BLaER1 (cell line): ENCODE results near the gene CDKAL1.
"Not testable (repeated sequence)": the region's sequence is repeated elsewhere in the genome, so short reads cannot be mapped to it uniquely, and the experiment has no call there.

Source experiments
- H3K27ac ChIP-seq: shearing (Covaris generic); formaldehyde crosslinking; 2 replicates; pipeline ENCODE4 v1.8.1; 2022
- H3K27me3 ChIP-seq: shearing (Covaris generic); formaldehyde crosslinking; 2 replicates; pipeline ENCODE4 v1.8.1; 2022
- H3K36me3 ChIP-seq: shearing (Covaris generic); formaldehyde crosslinking; 2 replicates; pipeline ENCODE4 v1.8.1; 2022
- H3K4me1 ChIP-seq: shearing (Covaris generic); formaldehyde crosslinking; 2 replicates; pipeline ENCODE4 v1.8.1; 2022
- H3K4me2 ChIP-seq: shearing (Covaris generic); formaldehyde crosslinking; 2 replicates; pipeline ENCODE4 v1.8.1; 2022
- H3K4me3 ChIP-seq: shearing (Covaris generic); formaldehyde crosslinking; 2 replicates; pipeline ENCODE4 v1.8.1; 2022
- H3K9ac ChIP-seq: shearing (Covaris generic); formaldehyde crosslinking; 2 replicates; pipeline ENCODE4 v1.8.1; 2022
- H3K9me3 ChIP-seq: shearing (Covaris generic); formaldehyde crosslinking; 2 replicates; pipeline ENCODE4 v1.8.1; 2022
- H4K20me1 ChIP-seq: shearing (Covaris generic); formaldehyde crosslinking; 2 replicates; pipeline ENCODE4 v1.8.1; 2022
- Cebpa-rat ChIP-seq: shearing (Covaris generic); IDR thresholded peaks from 2 replicates; pipeline ENCODE4 v1.8.1; 2022

Gene CDKAL1

DNA sequence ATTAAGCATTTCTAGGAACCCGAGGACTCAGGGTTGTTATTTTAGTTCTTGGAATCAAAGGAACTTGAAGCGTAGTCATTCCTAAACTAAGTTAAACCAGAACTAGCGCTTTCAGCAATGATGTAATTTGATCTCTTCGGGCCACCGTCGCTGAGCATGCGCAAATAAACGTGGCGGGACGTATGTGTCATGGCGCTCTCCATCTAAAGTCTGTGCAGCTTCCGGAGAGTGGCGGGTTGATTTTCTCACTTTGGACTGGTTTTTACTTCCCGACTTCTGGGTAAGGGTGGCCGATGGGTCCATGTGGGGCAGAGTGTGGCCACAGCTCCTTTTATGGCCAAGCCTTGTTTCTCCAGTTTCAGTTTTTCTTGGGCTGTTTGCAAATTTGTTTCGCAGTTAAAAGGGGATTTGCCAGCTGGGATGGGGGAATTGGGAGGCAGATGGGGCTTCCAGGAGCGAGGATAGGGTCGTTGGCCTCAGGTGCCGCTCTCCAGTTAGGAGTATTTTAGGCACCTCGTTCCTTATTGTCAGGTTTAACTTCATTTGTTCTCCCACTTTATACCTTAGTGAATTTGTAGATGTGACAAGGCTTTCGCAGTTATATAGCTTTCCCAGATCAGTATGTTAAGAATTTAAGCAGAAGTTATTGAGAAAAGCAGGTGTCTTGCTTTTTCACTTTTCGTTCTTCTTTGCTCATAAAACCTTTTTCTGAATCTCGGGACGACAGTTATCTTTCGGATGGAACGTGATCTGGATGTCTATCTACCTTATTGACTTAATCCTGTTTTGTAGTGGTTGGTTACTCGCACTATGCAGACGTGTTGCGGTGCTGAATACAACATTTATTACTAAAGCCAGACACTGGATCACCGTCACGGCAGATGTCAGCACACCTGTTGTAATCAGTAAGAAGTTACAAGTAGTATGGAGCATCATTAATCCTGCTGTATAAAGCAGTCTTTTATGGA lies at the start of gene CDKAL1:
Gene CDKAL1, plus strand, starts transcription at position 163 of the 968 bp plus-strand sequence. CDS start 11,894 bp downstream, outside the sequence.
- H3K4me1 ChIP-seq: peaks cover 22% of the 10 kb centered on the region
- H3K9me3 ChIP-seq: no peaks in the 10 kb centered on the region
- no peaks in the 10 kb centered on the region for H3K27me3 ChIP-seq
- TF ChIP-seq Cebpa-rat: no peak
- H4K20me1 ChIP-seq: peaks cover 14% of the 10 kb centered on the region
- H3K36me3 ChIP-seq: peaks cover 29% of the 10 kb centered on the region
- H3K4me2 ChIP-seq: peak within 1 kb of the TSS; percentile 95
- peak within 1 kb of the TSS; percentile 84 for H3K4me3 ChIP-seq
- peak within 1 kb of the TSS; percentile 87 for H3K27ac ChIP-seq
- peak within 1 kb of the TSS; percentile 88 for H3K9ac ChIP-seq

DNA sequence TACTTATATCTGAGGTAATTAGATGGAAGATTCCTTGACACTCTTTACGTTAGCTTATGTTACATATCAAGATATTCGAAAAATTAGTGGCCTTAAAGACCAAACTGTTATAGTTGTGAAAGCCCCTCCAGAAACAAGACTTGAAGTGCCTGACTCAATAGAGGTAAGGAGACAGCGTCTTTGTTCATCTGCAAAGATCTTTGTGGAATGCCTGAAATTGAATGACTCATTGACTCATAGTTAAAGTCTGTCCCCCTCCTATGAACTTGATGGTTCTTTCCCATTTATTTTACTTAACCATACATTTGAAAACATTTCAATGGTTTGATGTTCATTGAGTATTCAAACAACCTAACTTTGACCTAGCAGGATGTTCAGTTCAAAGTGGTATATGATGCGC lies 47.6 kb upstream of the CDKAL1 start:
- peaks cover 100% of the 10 kb centered on the region for H3K36me3 ChIP-seq
- no peaks in the 10 kb centered on the region for H3K27me3 ChIP-seq
- H3K4me1 ChIP-seq: no peaks in the 10 kb centered on the region
- no peak overlapping the region for H3K4me3 ChIP-seq
- no peak overlapping the region for H3K27ac ChIP-seq
- no peak for TF ChIP-seq Cebpa-rat
- no peak overlapping the region for H3K4me2 ChIP-seq
- no peaks in the 10 kb centered on the region for H3K9me3 ChIP-seq
- peaks cover 18% of the 10 kb centered on the region for H4K20me1 ChIP-seq
- H3K9ac ChIP-seq: no peak overlapping the region

DNA sequence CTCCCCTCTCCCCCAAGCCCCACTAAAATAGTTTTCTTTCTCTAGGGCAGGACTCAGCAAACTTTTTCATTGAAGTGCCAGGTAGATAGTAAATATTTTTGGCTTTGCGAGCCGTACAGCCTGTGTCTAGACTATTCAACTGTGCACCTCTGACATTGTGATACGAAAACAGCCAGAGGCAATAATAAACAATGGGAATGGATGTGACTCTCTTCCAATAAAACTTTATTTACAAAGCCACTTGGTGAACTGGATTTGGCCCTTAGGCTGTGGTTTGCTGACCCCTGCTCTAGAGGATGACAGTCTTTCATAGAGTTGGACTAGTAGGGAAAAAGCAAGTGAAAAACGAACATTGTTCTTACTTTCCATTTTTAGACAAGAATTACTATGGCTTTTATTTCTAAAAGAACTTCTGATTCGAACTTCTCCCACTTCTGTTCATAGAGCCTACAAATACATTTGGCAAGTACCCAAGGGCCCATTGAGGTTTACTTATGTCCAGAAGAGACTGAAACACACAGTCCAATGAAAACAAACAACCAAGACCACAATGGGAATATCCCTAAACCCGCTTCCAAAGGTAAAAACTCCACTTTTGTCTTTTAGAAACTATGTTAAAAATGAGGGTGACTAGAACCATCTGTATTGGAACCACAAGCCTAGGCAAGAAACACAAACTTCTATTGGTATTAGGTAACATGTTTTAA lies 46.4 kb upstream of the CDKAL1 start:
- Histone ChIP-seq H3K9me3 (no peaks in the 10 kb centered on the region), H4K20me1 (peaks cover 27% of the 10 kb centered on the region), H3K27me3 (no peaks in the 10 kb centered on the region), H3K4me2 (no peak overlapping the region), H3K36me3 (peaks cover 100% of the 10 kb centered on the region), H3K9ac (no peak overlapping the region), H3K4me1 (no peaks in the 10 kb centered on the region), H3K4me3 (no peak overlapping the region), H3K27ac (no peak overlapping the region)
- TF ChIP-seq Cebpa-rat: no peak

DNA sequence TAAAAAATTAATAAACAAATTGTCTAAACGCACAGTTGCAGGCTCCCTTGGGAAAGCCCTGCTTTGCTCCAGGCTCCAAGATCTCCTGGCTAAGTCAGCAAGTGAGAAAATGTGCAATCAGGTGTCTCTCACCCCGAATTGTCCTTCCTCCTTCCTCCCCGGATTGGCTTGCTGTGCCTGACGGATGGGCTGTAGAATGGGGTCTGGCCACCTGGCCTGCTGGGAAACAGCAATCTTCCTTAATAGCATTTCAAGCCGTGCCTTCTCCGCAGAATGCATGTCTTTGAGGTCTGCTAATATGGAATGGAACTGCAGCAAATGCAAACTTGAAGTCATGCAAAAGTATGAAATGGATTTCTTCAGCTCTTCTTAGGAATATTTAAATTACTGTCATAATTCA lies 43.7 kb upstream of the CDKAL1 start:
- H3K27ac ChIP-seq: no peak overlapping the region
- no peaks in the 10 kb centered on the region for H3K4me1 ChIP-seq
- H3K27me3 ChIP-seq: no peaks in the 10 kb centered on the region
- H4K20me1 ChIP-seq: peaks cover 17% of the 10 kb centered on the region; the same call in 1 of the 2 replicates
- H3K4me2 ChIP-seq: no peak overlapping the region
- peaks cover 83% of the 10 kb centered on the region for H3K36me3 ChIP-seq
- no peak overlapping the region for H3K4me3 ChIP-seq
- no peaks in the 10 kb centered on the region for H3K9me3 ChIP-seq
- TF ChIP-seq Cebpa-rat: no peak
- H3K9ac ChIP-seq: no peak overlapping the region

DNA sequence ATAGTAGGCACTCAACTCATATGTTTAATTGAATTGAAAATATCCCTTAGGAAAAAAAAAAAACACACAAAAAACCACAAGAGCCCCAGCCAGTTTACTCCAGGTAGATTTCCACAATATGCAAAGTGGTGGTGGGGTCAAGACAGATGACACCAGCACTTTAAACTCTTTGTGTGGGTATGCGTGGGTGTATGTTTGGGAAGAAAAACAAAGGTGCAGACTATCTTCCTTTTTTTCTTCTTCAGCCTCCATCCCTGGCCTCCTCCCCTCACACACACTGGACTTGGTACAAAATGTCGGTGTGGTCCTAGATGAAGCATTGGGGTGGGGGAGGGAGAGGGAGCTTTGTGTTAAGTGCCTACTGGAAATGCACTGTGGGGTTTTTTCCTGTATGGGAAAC lies 42.2 kb upstream of the CDKAL1 start:
- TF ChIP-seq Cebpa-rat: no peak
- Histone ChIP-seq H3K9ac (no peak overlapping the region), H4K20me1 (peaks cover 17% of the 10 kb centered on the region; the same call in 1 of the 2 replicates), H3K4me2 (no peak overlapping the region), H3K36me3 (peaks cover 68% of the 10 kb centered on the region), H3K4me1 (no peaks in the 10 kb centered on the region), H3K27me3 (no peaks in the 10 kb centered on the region), H3K27ac (no peak overlapping the region), H3K4me3 (no peak overlapping the region), H3K9me3 (no peaks in the 10 kb centered on the region)

DNA sequence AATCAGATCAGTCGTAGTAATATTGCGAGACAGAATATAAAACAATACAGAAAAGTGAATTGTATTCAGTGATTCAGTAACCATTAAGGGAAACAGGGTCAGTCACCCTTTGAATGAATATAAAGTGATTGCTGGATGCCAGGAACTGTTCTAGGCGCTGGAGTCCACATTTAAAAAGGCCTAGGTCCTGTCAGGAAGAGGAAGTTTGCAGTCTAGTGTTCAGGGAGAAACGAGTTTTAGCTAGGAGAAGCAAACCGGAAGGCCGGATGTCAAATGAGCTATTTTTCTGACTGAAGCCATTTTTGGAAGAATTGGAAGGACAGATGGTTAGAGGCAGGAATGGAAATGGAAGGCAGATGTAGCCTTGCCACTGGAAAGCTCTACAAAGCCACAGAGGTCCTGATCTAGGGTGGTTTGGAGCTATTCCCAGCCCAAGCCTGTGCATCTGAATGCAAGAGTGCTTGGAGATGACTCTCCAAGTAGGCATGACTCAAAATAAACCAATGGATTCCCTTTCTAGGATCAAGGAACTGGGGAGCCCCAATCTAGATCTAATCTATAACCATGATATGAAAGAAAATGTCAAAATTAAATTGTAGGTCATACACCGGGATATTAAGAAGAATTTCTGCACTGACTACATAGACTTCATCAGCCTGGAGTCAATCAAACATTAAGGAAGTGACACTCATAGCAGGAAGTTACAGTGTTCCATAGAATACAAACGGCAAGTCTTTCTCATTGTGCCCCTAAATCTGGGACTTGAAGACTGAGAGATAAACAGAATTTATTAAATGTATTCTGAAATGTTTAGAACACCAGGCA lies 36.8 kb upstream of the CDKAL1 start:
- Histone ChIP-seq H3K9ac (no peak overlapping the region), H3K4me1 (no peaks in the 10 kb centered on the region), H3K27me3 (no peaks in the 10 kb centered on the region), H4K20me1 (peaks cover 4% of the 10 kb centered on the region; the same call in 1 of the 2 replicates), H3K9me3 (no peaks in the 10 kb centered on the region), H3K4me3 (no peak overlapping the region), H3K27ac (no peak overlapping the region), H3K36me3 (peaks cover 15% of the 10 kb centered on the region), H3K4me2 (no peak overlapping the region)
- no peak for TF ChIP-seq Cebpa-rat

DNA sequence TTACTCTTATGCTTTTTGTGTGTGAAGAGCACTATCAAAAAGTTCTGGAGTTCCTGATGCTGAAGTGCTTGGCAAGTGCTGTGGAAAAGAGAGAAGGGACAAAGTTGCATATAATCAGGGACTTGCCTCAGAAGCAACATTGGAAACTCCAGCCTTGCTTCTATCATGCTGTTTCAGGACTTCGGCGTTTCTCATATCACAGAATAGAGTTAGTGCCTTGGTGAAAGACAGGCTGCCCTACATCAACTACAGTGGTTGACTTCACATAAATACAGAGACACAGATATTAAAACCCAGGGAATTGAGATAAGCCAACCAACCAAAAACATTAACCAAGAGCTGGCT lies 36.2 kb upstream of the CDKAL1 start:
- TF ChIP-seq Cebpa-rat: no peak
- H3K27ac ChIP-seq: no peak overlapping the region
- peaks cover 11% of the 10 kb centered on the region; the same call in 1 of the 2 replicates for H3K36me3 ChIP-seq
- H3K4me1 ChIP-seq: no peaks in the 10 kb centered on the region
- no peak overlapping the region for H3K4me2 ChIP-seq
- no peaks in the 10 kb centered on the region for H3K9me3 ChIP-seq
- no peak overlapping the region for H3K9ac ChIP-seq
- H3K4me3 ChIP-seq: no peak overlapping the region
- H3K27me3 ChIP-seq: no peaks in the 10 kb centered on the region
- no peaks in the 10 kb centered on the region for H4K20me1 ChIP-seq

DNA sequence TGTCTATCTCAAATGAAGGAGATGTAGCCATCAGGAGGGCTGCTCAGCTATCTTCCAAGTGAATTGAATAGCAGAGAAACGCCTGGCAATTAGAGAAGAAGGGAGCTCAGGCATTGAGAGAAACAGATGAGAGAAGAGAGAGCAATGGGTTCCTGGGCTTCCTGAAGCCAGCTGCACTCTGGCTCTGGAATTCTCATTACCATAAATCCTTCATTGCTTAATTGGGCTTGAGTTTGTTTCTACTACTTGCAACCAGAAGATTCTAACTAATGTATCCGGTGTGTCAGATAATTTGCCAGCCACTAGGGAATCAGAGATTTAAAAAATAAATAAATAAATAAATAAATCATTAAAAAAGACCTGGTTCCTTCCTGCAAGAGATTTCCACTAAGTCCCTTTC lies 25.0 kb upstream of the CDKAL1 start:
- H3K4me2 ChIP-seq: no peak overlapping the region
- no peak overlapping the region for H3K9ac ChIP-seq
- no peaks in the 10 kb centered on the region for H3K4me1 ChIP-seq
- H3K27me3 ChIP-seq: no peaks in the 10 kb centered on the region
- TF ChIP-seq Cebpa-rat: no peak
- no peaks in the 10 kb centered on the region for H3K36me3 ChIP-seq
- H3K9me3 ChIP-seq: no peaks in the 10 kb centered on the region
- H4K20me1 ChIP-seq: no peaks in the 10 kb centered on the region
- no peak overlapping the region for H3K27ac ChIP-seq
- H3K4me3 ChIP-seq: no peak overlapping the region

DNA sequence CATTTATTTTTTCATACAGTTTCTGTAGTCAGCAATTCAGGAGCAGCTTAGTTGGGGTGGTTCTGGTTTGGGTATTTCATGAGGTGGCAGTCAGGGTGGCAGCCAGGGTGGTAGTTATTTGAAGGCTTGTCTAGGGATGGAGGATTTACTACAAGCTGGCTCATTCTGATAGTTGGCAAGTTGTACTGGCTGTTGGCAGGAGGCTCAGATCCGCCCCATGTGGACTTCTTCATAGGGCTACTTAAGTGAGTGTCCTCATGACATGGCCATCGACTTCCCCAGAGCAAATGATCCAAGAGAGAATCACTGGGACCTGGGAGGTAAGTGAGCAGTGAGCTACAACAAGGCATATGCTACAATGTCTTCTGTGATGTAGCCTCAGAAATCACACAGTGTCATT lies 22.4 kb upstream of the CDKAL1 start:
- no peak overlapping the region for H3K4me2 ChIP-seq
- no peak overlapping the region for H3K4me3 ChIP-seq
- no peaks in the 10 kb centered on the region for H3K27me3 ChIP-seq
- no peaks in the 10 kb centered on the region for H3K36me3 ChIP-seq
- no peaks in the 10 kb centered on the region for H3K4me1 ChIP-seq
- TF ChIP-seq Cebpa-rat: no peak
- H3K9me3 ChIP-seq: no peaks in the 10 kb centered on the region
- no peaks in the 10 kb centered on the region for H4K20me1 ChIP-seq
- no peak overlapping the region for H3K9ac ChIP-seq
- H3K27ac ChIP-seq: no peak overlapping the region

DNA sequence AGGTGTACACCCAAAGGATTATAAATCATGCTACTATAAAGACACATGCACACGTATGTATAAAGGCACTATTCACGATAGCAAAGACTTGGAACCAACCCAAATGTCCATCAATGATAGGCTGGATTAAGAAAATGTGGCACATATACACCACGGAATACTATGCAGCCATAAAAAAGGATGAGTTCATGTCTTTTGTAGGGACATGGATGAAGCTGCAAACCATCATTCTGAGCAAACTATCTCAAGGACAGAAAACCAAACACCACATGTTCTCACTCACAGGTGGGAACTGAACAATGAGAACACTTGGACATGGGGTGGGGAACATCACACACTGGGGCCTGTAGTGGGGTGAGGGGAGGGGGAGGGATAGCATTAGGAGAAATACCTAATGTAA lies 9.0 kb upstream of the CDKAL1 start:
- peaks cover 13% of the 10 kb centered on the region for H3K4me1 ChIP-seq
- H3K27me3 ChIP-seq, H3K27ac ChIP-seq, H3K9me3 ChIP-seq, H3K4me2 ChIP-seq, H4K20me1 ChIP-seq, H3K4me3 ChIP-seq, H3K9ac ChIP-seq, H3K36me3 ChIP-seq: not testable (repeated sequence)

DNA sequence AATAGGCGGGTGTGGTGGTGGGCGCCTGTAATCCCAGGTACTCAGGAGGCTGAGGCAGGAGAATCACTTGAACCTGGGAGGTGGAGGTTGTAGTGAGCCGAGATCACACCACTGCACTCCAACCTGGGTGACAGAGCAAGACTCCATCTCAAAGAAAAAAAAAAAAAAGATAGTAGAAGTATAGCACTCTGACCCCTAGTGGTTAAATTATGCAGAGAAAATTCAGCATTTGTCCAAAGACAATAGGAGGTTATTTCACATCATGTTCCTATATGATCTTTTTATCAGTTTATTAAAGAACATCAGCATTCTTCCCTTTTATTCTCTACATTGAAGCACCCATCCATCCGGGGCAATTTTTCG lies 5.2 kb upstream of the CDKAL1 start:
- not testable (repeated sequence) for H4K20me1 ChIP-seq, H3K27ac ChIP-seq, H3K9ac ChIP-seq, H3K36me3 ChIP-seq, H3K4me3 ChIP-seq, H3K9me3 ChIP-seq, H3K27me3 ChIP-seq, H3K4me2 ChIP-seq
- peaks cover 19% of the 10 kb centered on the region for H3K4me1 ChIP-seq
